Measurements from ENCODE around the gene ADARB2.

DNA sequence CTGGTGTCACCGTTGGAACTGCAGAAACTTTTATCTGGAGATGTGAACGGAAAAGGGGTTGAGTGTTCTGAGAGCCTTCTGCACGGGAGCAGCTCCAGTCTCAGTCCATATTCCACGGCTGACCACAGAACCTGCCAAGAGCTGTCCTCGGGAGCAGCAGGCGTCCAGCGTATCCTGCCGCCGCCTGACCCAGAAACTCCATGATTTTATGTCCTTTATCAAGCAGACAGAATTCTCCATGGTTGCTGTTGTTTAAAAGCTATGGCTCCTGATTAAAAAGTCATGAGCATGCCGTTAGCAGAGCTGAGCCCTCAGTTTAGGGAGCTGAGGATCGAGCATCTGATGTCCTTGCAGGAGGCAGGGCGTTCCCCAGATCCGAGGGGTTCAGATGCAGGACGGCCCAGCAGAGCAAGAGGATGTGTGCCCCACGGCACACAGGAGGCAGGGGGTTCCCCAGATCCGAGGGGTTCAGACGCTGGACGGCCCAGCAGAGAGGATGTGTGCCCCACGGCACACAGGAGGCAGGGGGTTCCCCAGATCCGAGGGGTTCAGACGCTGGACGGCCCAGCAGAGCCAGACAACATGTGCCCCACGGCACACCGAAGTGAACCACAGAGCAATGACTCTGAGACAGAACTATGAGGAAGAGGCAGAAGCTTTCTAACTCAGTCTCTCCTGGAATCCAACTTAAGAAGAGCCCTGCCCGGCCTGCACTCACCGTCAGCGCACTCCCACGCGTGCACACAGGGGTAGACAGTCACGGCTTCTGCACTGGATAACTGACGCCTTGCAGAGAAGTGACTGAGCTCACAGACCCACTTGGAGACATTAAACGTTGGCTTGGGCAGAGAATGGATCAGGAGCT, 584.7 kb downstream of the ADARB2 start:
- TF ChIP-seq L3MBTL2 (conservative IDR thresholded peaks at IDR 0.05) (no peak), SP1 (IDR thresholded peaks at IDR 0.05) (no peak), HDGF (IDR thresholded peaks at IDR 0.05; ENCODE audit: borderline replicate concordance) (no peak), FOXA1 (IDR thresholded peaks at IDR 0.05) (no peak), FOXK2 (IDR thresholded peaks at IDR 0.05) (no peak), FOXM1 (IDR thresholded peaks at IDR 0.05; ENCODE audit: borderline replicate concordance) (no peak)
- TF ChIP-seq, protein P1, sequence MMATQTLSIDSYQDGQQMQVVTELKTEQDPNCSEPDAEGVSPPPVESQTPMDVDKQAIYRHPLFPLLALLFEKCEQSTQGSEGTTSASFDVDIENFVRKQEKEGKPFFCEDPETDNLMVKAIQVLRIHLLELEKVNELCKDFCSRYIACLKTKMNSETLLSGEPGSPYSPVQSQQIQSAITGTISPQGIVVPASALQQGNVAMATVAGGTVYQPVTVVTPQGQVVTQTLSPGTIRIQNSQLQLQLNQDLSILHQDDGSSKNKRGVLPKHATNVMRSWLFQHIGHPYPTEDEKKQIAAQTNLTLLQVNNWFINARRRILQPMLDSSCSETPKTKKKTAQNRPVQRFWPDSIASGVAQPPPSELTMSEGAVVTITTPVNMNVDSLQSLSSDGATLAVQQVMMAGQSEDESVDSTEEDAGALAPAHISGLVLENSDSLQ (IDR thresholded peaks at IDR 0.05): no peak

Data from HEK293T (cell line).